Loucy (cell line): ENCODE measurements around the gene SGSM2.

Experiments
- H2AFZ ChIP-seq: fragments of 200-600 bp; sonication (generic); 2 replicates; pipeline ENCODE4 v1.6.0; 2016; ENCODE audit warnings: antibody characterized with exemption, mild to moderate bottlenecking, low read length, moderate library complexity
- H3F3A ChIP-seq: fragments of 200-600 bp; 2 replicates; pipeline ENCODE4 v1.6.0; 2016; ENCODE audit warnings: antibody characterized with exemption, low read depth, mild to moderate bottlenecking
- H3K27me3 ChIP-seq: fragments of 200-600 bp; sonication (generic); 2 replicates; pipeline ENCODE4 v1.6.1; 2014; ENCODE audit warnings: low read length, mild to moderate bottlenecking; ENCODE audit not compliant: insufficient read depth, poor library complexity, severe bottlenecking
- H3K36me3 ChIP-seq: fragments of 200-600 bp; sonication (generic); 2 replicates; pipeline ENCODE4 v1.6.1; 2016; ENCODE audit warnings: low read length; ENCODE audit not compliant: insufficient read depth
- H3K4me1 ChIP-seq: fragments of 200-600 bp; sonication (generic); 2 replicates; pipeline ENCODE4 v1.5.1; 2014; ENCODE audit warnings: low read length, mild to moderate bottlenecking; ENCODE audit not compliant: insufficient read depth, poor library complexity, severe bottlenecking
- H3K4me2 ChIP-seq: fragments of 200-600 bp; sonication (generic); 2 replicates; pipeline ENCODE4 v1.6.0; 2014; ENCODE audit warnings: antibody characterized with exemption, low read length, low read depth, mild to moderate bottlenecking; ENCODE audit not compliant: poor library complexity, severe bottlenecking
- H3K4me3 ChIP-seq: fragments of 200-600 bp; sonication (generic); 2 replicates; pipeline ENCODE4 v1.5.1; 2014; ENCODE audit warnings: low read length, mild to moderate bottlenecking, mixed read lengths; ENCODE audit not compliant: poor library complexity, severe bottlenecking
- H3K79me2 ChIP-seq: fragments of 200-600 bp; sonication (generic); 2 replicates; pipeline ENCODE4 v1.6.1; 2014; ENCODE audit warnings: low read length; ENCODE audit not compliant: insufficient read depth
- H3K9ac ChIP-seq: fragments of 200-600 bp; sonication (generic); 2 replicates; pipeline ENCODE4 v1.6.0; 2014; ENCODE audit warnings: mild to moderate bottlenecking, low read depth, low read length, moderate library complexity; ENCODE audit not compliant: poor library complexity, severe bottlenecking
- H3K9me2 ChIP-seq: fragments of 200-600 bp; sonication (generic); replicated peaks from 2 replicates; pipeline ENCODE4 v1.6.1; 2016; ENCODE audit warnings: low read depth, low read length, mixed read lengths
- H3K9me3 ChIP-seq: fragments of 200-600 bp; sonication (generic); 2 replicates; pipeline ENCODE4 v1.6.1; 2014; ENCODE audit warnings: mild to moderate bottlenecking, antibody characterized with exemption, low read length, low read depth; ENCODE audit not compliant: insufficient read depth
- H4K20me1 ChIP-seq: fragments of 200-600 bp; sonication (generic); 2 replicates; pipeline ENCODE4 v1.6.0; 2014; ENCODE audit warnings: antibody characterized with exemption, low read length, mild to moderate bottlenecking; ENCODE audit not compliant: insufficient read depth, poor library complexity, severe bottlenecking
- CTCF ChIP-seq: fragments of 200-600 bp; sonication (generic); conservative IDR thresholded peaks from 2 replicates; pipeline ENCODE4 v1.5.1; 2014; ENCODE audit warnings: mild to moderate bottlenecking, antibody characterized with exemption, low read length
- EZH2phosphoT487 ChIP-seq: fragments of 200-600 bp; IDR thresholded peaks from 2 replicates; pipeline ENCODE4 v1.6.1; 2018; ENCODE audit warnings: antibody characterized with exemption, mild to moderate bottlenecking, moderate library complexity, borderline replicate concordance

SGSM2 gene

GRCh38 chr17:2374549-2375285 lies 37.4 kb downstream of the SGSM2 start:
- Histone ChIP-seq H3K4me3 (no peak overlapping the region), H3K9ac (no peak overlapping the region), H2AFZ (no peak overlapping the region), H4K20me1 (no peaks in the 10 kb centered on the region), H3K9me3 (no peaks in the 10 kb centered on the region), H3K4me1 (no peaks in the 10 kb centered on the region), H3K79me2 (no peaks in the 10 kb centered on the region), H3K36me3 (no peaks in the 10 kb centered on the region), H3K9me2 (no peaks in the 10 kb centered on the region), H3K27me3 (no peaks in the 10 kb centered on the region), H3F3A (no peaks in the 10 kb centered on the region), H3K4me2 (no peak overlapping the region)
- TF ChIP-seq CTCF = no peak
- no peak for TF ChIP-seq EZH2phosphoT487

- no peaks in the 10 kb centered on the region for H3K27me3 ChIP-seq
- H3K4me2 ChIP-seq = no peak overlapping the region
- no peak overlapping the region for H3K9ac ChIP-seq
- H4K20me1 ChIP-seq = no peaks in the 10 kb centered on the region
- H3K4me1 ChIP-seq = no peaks in the 10 kb centered on the region
- no peak overlapping the region for H3K4me3 ChIP-seq
- TF ChIP-seq CTCF = no peak
- no peak for TF ChIP-seq EZH2phosphoT487
- H2AFZ ChIP-seq = no peak overlapping the region
- no peaks in the 10 kb centered on the region for H3K9me3 ChIP-seq
- no peaks in the 10 kb centered on the region for H3K36me3 ChIP-seq
- no peaks in the 10 kb centered on the region for H3K79me2 ChIP-seq
- H3F3A ChIP-seq = no peaks in the 10 kb centered on the region
- H3K9me2 ChIP-seq = no peaks in the 10 kb centered on the region
These were observed 38.1 kb downstream of the SGSM2 start for GRCh38 chr17:2375406-2375805.

- H3K79me2 ChIP-seq = no peaks in the 10 kb centered on the region
- H3K36me3 ChIP-seq = no peaks in the 10 kb centered on the region
These were observed 38.8 kb downstream of the SGSM2 start for GRCh38 chr17:2376107-2376506.

More at GRCh38 chr17:2376107-2376506, 38.8 kb downstream of the SGSM2 start:
- Histone ChIP-seq H2AFZ (no peak overlapping the region), H3F3A (no peaks in the 10 kb centered on the region), H3K9me2 (no peaks in the 10 kb centered on the region), H3K4me2 (no peak overlapping the region), H3K4me1 (no peaks in the 10 kb centered on the region), H3K27me3 (no peaks in the 10 kb centered on the region), H3K4me3 (no peak overlapping the region), H3K9ac (no peak overlapping the region), H4K20me1 (no peaks in the 10 kb centered on the region), H3K9me3 (no peaks in the 10 kb centered on the region)
- TF ChIP-seq EZH2phosphoT487 (no peak), CTCF (no peak)
